K562 (cell line): Measurements from ENCODE around the gene HMG20B. TPM values are rescaled to one million over a fixed set of nuclear protein-coding genes. Genes with fewer than 3 reads are reported as not detected.
A peak's percentile ranks its signal among the peaks of the same experiment; 100 is the strongest.

Experiments
- ARHGAP35 ChIP-seq: fragments of 450-650 bp; IDR thresholded peaks from 2 replicates; pipeline ENCODE4 v1.6.1; 2018; ENCODE audit not compliant: partially characterized antibody
- DACH1 ChIP-seq: fragments of 450-650 bp; IDR thresholded peaks from 2 replicates; pipeline ENCODE4 v1.6.1; 2018; ENCODE audit not compliant: partially characterized antibody
- DDX20 ChIP-seq: fragments of 450-650 bp; IDR thresholded peaks from 2 replicates; pipeline ENCODE4 v1.6.1; 2016; ENCODE audit warnings: missing genetic modification characterization, low read depth, mild to moderate bottlenecking, missing compliant biosample characterization, moderate library complexity
- ELF2 ChIP-seq: fragments of 250-450 bp; sonication (Bioruptor Pico); IDR thresholded peaks from 2 replicates; pipeline ENCODE4 v1.5.0; 2021; ENCODE audit warnings: mild to moderate bottlenecking
- ERF ChIP-seq: fragments of 450-650 bp; formaldehyde crosslinking; IDR thresholded peaks from 2 replicates; pipeline ENCODE4 v1.4.0; 2020; ENCODE audit warnings: mild to moderate bottlenecking, mixed read lengths
- GABPA ChIP-seq: fragments of 200-800 bp; sonication (Bioruptor generic); conservative IDR thresholded peaks from 2 replicates; pipeline ENCODE4 v1.6.1; 2016; ENCODE audit warnings: low read depth, missing genetic modification characterization, missing compliant biosample characterization
- GABPB1 ChIP-seq: sonication (generic); formaldehyde crosslinking; IDR thresholded peaks from 2 replicates; pipeline ENCODE4 v1.8.0; 2022; ENCODE audit warnings: mild to moderate bottlenecking, missing genetic modification reagents
- HDAC6 ChIP-seq: IDR thresholded peaks from 2 replicates; pipeline ENCODE4 v1.6.1; 2012; ENCODE audit warnings: low read depth, mild to moderate bottlenecking, control low read depth, inconsistent platforms, low read length, moderate library complexity
- HNRNPLL ChIP-seq: fragments of 200-400 bp; formaldehyde crosslinking; IDR thresholded peaks from 2 replicates; pipeline ENCODE4 v1.6.1; 2017; ENCODE audit warnings: low read length, low read depth, mild to moderate bottlenecking; ENCODE audit not compliant: poor library complexity, severe bottlenecking
- KDM1A ChIP-seq, 2 experiments: fragments of 450-650 bp; IDR thresholded peaks; 2 replicates each; pipeline ENCODE4 v1.6.1; 2016; ENCODE audit warnings: mild to moderate bottlenecking in 2 of 2
- MBD2 ChIP-seq: sonication (generic); IDR thresholded peaks from 2 replicates; pipeline ENCODE4 v1.6.1; 2016; ENCODE audit warnings: low read depth, borderline replicate concordance
- MEF2D ChIP-seq: conservative IDR thresholded peaks from 2 replicates; pipeline ENCODE4 v1.6.1; 2016; ENCODE audit warnings: low read depth, missing genetic modification characterization, missing compliant biosample characterization
- MXI1 ChIP-seq: IDR thresholded peaks from 2 replicates; pipeline ENCODE4 v1.6.1; 2011; ENCODE audit warnings: low read depth, mild to moderate bottlenecking, improper control_type of control experiment, low read length
- NCOA4 ChIP-seq: fragments of 450-650 bp; IDR thresholded peaks from 2 replicates; pipeline ENCODE4 v1.6.1; 2018; ENCODE audit warnings: mild to moderate bottlenecking; ENCODE audit not compliant: partially characterized antibody
- NFE2 ChIP-seq: IDR thresholded peaks from 2 replicates; pipeline ENCODE4 v1.6.1; 2014; ENCODE audit warnings: antibody characterized with exemption, low read depth
- NFIC ChIP-seq: fragments of 450-650 bp; IDR thresholded peaks from 2 replicates; pipeline ENCODE4 v1.6.1; 2017; ENCODE audit warnings: mild to moderate bottlenecking, inconsistent platforms
- NFIX ChIP-seq: fragments of 250-450 bp; sonication (Bioruptor Pico); IDR thresholded peaks from 2 replicates; pipeline ENCODE4 v1.4.0; 2020; ENCODE audit warnings: low read depth, mild to moderate bottlenecking, moderate library complexity
- NFRKB ChIP-seq: fragments of 450-650 bp; IDR thresholded peaks from 2 replicates; pipeline ENCODE4 v1.6.1; 2016; ENCODE audit warnings: low read depth
- NR3C1 ChIP-seq: sonication (generic); formaldehyde crosslinking; IDR thresholded peaks from 2 replicates; pipeline ENCODE4 v1.8.1; 2022; ENCODE audit warnings: missing genetic modification reagents
- POLR2B ChIP-seq: fragments of 450-650 bp; IDR thresholded peaks from 2 replicates; pipeline ENCODE4 v1.6.1; 2018; ENCODE audit warnings: low read depth; ENCODE audit not compliant: partially characterized antibody
- PURB ChIP-seq: sonication (generic); formaldehyde crosslinking; IDR thresholded peaks from 2 replicates; pipeline ENCODE4 v1.9.0; 2021; ENCODE audit warnings: low read depth, mild to moderate bottlenecking, missing genetic modification reagents
- PYGO2 ChIP-seq: fragments of 450-650 bp; IDR thresholded peaks from 2 replicates; pipeline ENCODE4 v1.6.1; 2016; ENCODE audit warnings: mild to moderate bottlenecking, missing genetic modification characterization, moderate library complexity, missing compliant biosample characterization
- RAD51 ChIP-seq: fragments of 450-650 bp; IDR thresholded peaks from 2 replicates; pipeline ENCODE4 v1.7.1; 2016; ENCODE audit warnings: low read depth, mild to moderate bottlenecking, borderline replicate concordance
- RBBP5 ChIP-seq: fragments of 200-600 bp; sonication (generic); IDR thresholded peaks from 2 replicates; pipeline ENCODE4 v1.6.1; 2012; ENCODE audit warnings: borderline replicate concordance, mild to moderate bottlenecking, low read length, control low read depth, inconsistent platforms; ENCODE audit not compliant: insufficient read depth, poor library complexity, severe bottlenecking
- TAF7 ChIP-seq: fragments of 450-650 bp; IDR thresholded peaks from 2 replicates; pipeline ENCODE4 v1.6.1; 2016; ENCODE audit warnings: missing genetic modification characterization, missing compliant biosample characterization
- TCF3 ChIP-seq: sonication (generic); formaldehyde crosslinking; IDR thresholded peaks from 2 replicates; pipeline ENCODE4 v1.4.0; 2020; ENCODE audit warnings: mild to moderate bottlenecking, missing genetic modification reagents
- TEAD2 ChIP-seq: fragments of 450-650 bp; IDR thresholded peaks from 2 replicates; pipeline ENCODE4 v1.6.1; 2016; ENCODE audit warnings: missing genetic modification characterization, control low read depth, missing compliant biosample characterization
- ZFP30 ChIP-seq: fragments of 250-450 bp; sonication (Bioruptor Pico); IDR thresholded peaks from 2 replicates; pipeline ENCODE4 v1.8.0; 2022; ENCODE audit warnings: moderate library complexity, mild to moderate bottlenecking, inconsistent platforms, borderline replicate concordance
- ZNF12 ChIP-seq: sonication (generic); formaldehyde crosslinking; IDR thresholded peaks from 2 replicates; pipeline ENCODE4 v1.4.0; 2020; ENCODE audit warnings: mild to moderate bottlenecking, missing genetic modification reagents
- ZNF239 ChIP-seq: fragments of 250-450 bp; sonication (Bioruptor Pico); IDR thresholded peaks from 2 replicates; pipeline ENCODE4 v1.4.0; 2020; ENCODE audit warnings: mild to moderate bottlenecking
- ZNF444 ChIP-seq: fragments of 250-450 bp; sonication (Bioruptor Pico); IDR thresholded peaks from 2 replicates; pipeline ENCODE4 v1.4.0; 2020; ENCODE audit warnings: mild to moderate bottlenecking, moderate library complexity
- ZNF778 ChIP-seq: fragments of 450-650 bp; formaldehyde crosslinking; IDR thresholded peaks from 2 replicates; pipeline ENCODE4 v1.4.0; 2020; ENCODE audit warnings: mild to moderate bottlenecking, moderate library complexity
- polyA plus RNA-seq, 8 experiments: library from polyadenylated mRNA; depleted of rRNA in 4 of 8; stranded (reverse) in 5 of 8; unstranded in 3 of 8; fragments of >200 nt; fragmentation: Nextera tagmentation in 2 of 8; fragmentation: Illumina TruSeq in 1 of 8; extraction: Ambion mirVana in 2 of 8; extraction: Trizol in 1 of 8; gene quantifications; 2 replicates each; pipeline versions ENCODE4 v1.2.1 to v1.2.3, GENCODE V29; 2011 to 2014; ENCODE audit warnings: inconsistent platforms in 1 of 8, missing spikeins in 1 of 8
- total RNA-seq, 7 experiments: library from RNA; depleted of rRNA in 6 of 7; stranded (reverse); fragments of >200 nt in 6 of 7; fragmentation: Illumina TruSeq in 2 of 7; extraction: Trizol in 2 of 7; gene quantifications; 2 replicates each; pipeline versions ENCODE4 v1.2.1 to v1.2.3, GENCODE V29; 2011 to 2021; ENCODE audit warnings: low replicate concordance in 1 of 7
- TF ChIP-seq, protein P1 (sequence below): sonication (generic); formaldehyde crosslinking; IDR thresholded peaks from 2 replicates; pipeline ENCODE4 v1.8.1; 2023; ENCODE audit warnings: mild to moderate bottlenecking, missing genetic modification reagents, moderate library complexity

HMG20B gene
- total and polyA plus RNA-seq, 9 of the 15 experiments (the other 6 are each of a cell fraction or from before 2014, with no cell fraction given), result 0.35 to 172 (median 38.6) TPM

- TF ChIP-seq TAF7 (tag), result no peak
- no peak for TF ChIP-seq ZNF12 (CRISPR knock-in tag)
- TF ChIP-seq ZNF444 (CRISPR knock-in tag), result no peak
- no peak for TF ChIP-seq DACH1
- TF ChIP-seq RAD51, result no peak
- no peak for TF ChIP-seq ZNF778
- no peak for TF ChIP-seq ZFP30 (CRISPR knock-in tag)
- TF ChIP-seq NCOA4, result no peak
- TF ChIP-seq GABPA, result peak; percentile 57; the same call in 1 of the 2 replicates
- TF ChIP-seq PURB (CRISPR knock-in tag), result no peak
- no peak for TF ChIP-seq NFIC
- TF ChIP-seq TCF3 (CRISPR knock-in tag), result no peak
- TF ChIP-seq ELF2 (CRISPR knock-in tag), result no peak
- TF ChIP-seq POLR2B, result no peak
- no peak for TF ChIP-seq ERF
- TF ChIP-seq, protein P1, sequence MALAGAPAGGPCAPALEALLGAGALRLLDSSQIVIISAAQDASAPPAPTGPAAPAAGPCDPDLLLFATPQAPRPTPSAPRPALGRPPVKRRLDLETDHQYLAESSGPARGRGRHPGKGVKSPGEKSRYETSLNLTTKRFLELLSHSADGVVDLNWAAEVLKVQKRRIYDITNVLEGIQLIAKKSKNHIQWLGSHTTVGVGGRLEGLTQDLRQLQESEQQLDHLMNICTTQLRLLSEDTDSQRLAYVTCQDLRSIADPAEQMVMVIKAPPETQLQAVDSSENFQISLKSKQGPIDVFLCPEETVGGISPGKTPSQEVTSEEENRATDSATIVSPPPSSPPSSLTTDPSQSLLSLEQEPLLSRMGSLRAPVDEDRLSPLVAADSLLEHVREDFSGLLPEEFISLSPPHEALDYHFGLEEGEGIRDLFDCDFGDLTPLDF (CRISPR knock-in tag), result no peak
- no peak for TF ChIP-seq PYGO2
- peak; percentile 49 for TF ChIP-seq GABPB1 (CRISPR knock-in tag)
- no peak for TF ChIP-seq HNRNPLL
- peak; percentile 56; the same call in 1 of the 2 replicates for TF ChIP-seq NFRKB
- TF ChIP-seq ZNF239 (CRISPR knock-in tag), result no peak
- TF ChIP-seq NFE2, result no peak
- no peak for TF ChIP-seq NFIX (CRISPR knock-in tag)
- TF ChIP-seq MBD2, result no peak
- TF ChIP-seq NR3C1 (CRISPR knock-in tag), result no peak
- TF ChIP-seq RBBP5, result peak; percentile 2
- no peak for TF ChIP-seq MXI1
- TF ChIP-seq ARHGAP35, result no peak
- peak in 1 of 2 experiments; percentile 31; a peak in 1 of 4 replicates for TF ChIP-seq KDM1A (IDR thresholded peaks at IDR 0.05)
- peak; percentile 76 for TF ChIP-seq MEF2D (tag)
- no peak for TF ChIP-seq TEAD2 (tag)
- TF ChIP-seq DDX20, result no peak
- no peak for TF ChIP-seq HDAC6
Observed at GRCh38 chr19:3608750-3609322, 36.1 kb downstream of the HMG20B start (continued).
